Tibial nerve (tissue), 4 donors: Measurements from ENCODE around the gene SLC24A3.

Experiments
- CTCF ChIP-seq, 5 experiments: fragments of 200-600 bp in 3 of 5; fragments of 450-650 bp in 2 of 5; sonication (generic) in 3 of 5; IDR thresholded peaks; one replicate each; pipeline ENCODE4 v1.5.1; 2016 to 2019; ENCODE audit warnings: antibody characterized with exemption in 5 of 5, mild to moderate bottlenecking in 3 of 5, moderate library complexity in 2 of 5
- EP300 ChIP-seq, 2 donors: sonication (generic); formaldehyde crosslinking; IDR thresholded peaks; one replicate each; pipeline ENCODE4 v1.6.1; 2017; ENCODE audit warnings: antibody characterized with exemption in 2 of 2, mild to moderate bottlenecking in 1 of 2
- POLR2A ChIP-seq, 2 donors: fragments of 450-650 bp; IDR thresholded peaks; one replicate each; pipeline ENCODE4 v1.6.1; 2017; ENCODE audit warnings: antibody characterized with exemption in 2 of 2, mild to moderate bottlenecking in 2 of 2, moderate library complexity in 2 of 2

- TF ChIP-seq CTCF (IDR thresholded peaks at IDR 0.05) (no peak), EP300 (IDR thresholded peaks at IDR 0.05) (no peak), POLR2A (IDR thresholded peaks at IDR 0.05) (no peak)
These were observed 244.4 kb downstream of the SLC24A3 start for GRCh38 chr20:19456595-19457395.
